ENCODE data around the gene FAM168A. TPM values are rescaled to one million over a fixed set of nuclear protein-coding genes. Genes with fewer than 3 reads are reported as not detected.
"Not testable (repeated sequence)": the region's sequence is repeated elsewhere in the genome, so short reads cannot be mapped to it uniquely, and the experiment has no call there.

FAM168A gene
- total RNA-seq, 1 donor from 2014 or later = 18.1 TPM

DNA sequence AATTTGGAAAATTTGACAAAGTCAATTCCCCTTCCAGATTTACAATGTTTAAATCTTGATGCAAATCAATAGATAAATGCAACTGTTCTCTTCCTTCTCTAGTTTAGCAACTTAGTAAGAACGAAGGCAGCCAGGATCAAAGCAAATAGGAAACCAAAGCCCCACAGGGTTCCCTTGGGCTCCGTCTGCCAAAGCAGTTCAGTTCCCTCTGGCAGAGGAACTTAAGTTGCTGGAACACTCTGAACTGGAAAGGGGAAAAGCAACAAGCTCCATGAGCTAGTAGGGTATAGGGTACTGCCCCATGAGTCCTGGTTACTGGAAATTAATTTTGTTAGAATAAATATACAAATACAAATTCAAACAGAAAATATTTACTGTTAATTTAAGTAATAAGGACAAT lies 130.4 kb downstream of the FAM168A start:
- no peak for DNase-seq

DNA sequence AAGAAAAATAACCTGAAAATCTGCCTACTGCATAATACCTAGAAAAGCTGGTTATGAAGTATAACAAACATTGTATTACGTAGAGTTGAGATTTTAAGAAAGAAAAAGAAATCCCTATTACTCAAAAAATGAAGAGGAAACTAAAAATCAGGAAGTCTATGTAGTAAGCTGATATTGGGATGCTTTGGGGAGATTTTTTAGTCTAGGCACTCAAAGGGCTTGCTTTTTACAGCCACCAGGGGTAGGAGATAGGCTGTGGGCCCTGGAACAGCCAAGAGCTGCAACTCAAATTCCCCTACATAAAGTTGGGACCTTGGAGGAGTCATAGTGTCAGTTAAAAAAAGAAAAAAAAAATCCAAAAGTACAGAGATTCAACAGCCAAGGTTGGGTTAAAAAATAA lies 131.3 kb downstream of the FAM168A start:
- DNase-seq = no peak

DNA sequence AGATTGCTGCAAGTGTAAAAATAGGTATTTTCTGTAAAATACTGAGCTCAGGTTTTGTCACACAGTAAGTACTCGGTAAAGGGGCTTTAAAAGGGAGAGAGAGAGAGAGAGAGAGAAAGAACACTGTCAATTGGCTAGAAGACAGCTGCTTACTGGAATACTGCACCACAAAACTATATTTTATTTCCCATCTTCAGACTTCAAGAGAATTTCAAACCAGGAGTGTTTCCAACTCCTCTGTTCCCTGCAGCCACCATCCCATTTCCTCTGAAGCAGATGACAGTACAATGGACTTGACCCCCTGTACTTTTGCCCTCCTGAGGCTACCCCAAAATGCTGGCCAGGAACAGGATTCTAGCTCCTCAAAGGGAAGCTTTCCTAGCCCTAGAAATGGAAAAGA lies 132.0 kb downstream of the FAM168A start:
- DNase-seq = no peak

DNA sequence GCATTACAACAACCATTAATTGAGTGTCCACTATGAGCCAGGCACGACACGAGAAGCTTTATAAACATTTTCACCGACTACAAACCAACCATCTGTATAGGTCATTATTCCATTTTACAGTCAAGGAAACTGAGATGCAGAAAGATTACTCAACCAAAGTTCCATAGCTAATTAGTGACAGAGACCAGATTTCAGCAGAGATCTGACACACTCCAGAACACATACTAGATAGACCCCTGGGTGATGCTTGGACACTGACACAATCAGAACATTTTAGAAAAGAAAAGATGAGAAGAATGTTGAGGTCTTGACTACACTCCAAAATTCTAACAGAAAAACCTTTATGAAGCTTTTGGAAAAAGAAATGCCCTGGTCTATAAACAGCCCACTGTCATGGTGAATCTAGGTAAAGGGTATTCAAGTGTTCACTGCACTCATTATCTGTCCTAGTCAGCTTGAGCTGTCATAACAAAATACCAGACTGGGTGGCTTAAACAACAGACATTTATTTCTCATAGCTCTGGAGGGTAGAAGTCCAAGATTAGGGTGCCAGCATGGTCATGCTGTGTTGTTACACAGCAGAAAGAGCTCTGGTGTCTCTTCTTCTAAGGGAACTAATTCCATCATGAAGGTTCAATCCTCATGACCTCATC lies 132.8 kb downstream of the FAM168A start:
- DNase-seq = no peak

DNA sequence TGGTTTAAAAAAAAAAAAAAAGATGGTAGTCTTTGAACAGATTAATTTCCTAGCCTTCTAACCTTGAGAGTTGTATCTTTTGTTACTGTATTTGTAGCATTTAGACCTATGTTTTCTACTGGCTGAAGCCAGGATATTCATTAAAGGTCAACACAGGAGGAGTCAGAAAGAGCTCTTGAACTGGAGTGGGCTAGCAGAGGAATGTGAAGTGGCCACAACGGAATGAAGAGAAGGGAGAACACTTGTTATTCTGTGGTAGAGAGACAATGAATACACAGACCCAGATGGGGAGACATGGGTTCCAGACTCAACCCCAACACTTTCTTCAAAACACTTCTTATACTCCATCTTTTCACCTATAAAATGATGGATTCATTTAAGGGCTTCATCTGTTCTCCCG lies 133.6 kb downstream of the FAM168A start:
- no peak for DNase-seq

DNA sequence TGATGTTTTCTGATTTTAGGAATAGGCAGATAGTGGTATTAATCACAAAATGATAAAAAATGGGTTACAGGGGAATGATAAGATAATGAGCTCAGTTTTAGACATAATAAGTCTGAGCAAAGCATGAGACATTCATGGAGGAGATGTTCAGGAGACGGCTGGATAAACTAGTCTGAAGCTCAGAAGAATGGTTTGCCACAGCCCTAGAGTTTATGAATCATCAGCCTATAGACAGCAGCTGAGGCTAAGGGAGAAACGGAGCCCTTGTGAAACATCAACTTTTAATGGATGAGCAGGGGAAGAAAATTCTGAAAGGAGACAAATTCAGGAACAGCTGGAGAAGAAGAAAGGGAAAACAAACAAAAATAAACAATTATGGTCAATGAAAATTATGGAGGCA lies 134.6 kb downstream of the FAM168A start:
- no peak for DNase-seq

DNA sequence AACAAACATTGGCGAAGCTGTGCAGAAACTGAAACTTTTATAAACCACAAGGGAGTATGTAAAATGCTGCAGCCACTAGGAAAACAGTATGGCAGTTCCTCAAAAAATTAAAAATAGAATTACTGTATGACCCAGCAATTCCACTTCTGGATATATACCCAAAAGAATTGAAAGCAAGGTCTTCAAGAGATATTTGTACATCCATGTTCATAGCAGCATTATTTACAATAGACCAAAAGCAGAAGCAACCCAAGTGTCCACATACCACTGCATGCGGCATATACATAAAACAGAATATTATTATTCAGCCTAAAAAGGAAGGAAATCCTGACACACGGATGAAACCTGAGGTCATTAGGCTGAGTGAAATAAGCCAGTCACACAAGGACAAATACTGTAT lies 135.9 kb downstream of the FAM168A start:
- peak; percentile 46 for DNase-seq

DNA sequence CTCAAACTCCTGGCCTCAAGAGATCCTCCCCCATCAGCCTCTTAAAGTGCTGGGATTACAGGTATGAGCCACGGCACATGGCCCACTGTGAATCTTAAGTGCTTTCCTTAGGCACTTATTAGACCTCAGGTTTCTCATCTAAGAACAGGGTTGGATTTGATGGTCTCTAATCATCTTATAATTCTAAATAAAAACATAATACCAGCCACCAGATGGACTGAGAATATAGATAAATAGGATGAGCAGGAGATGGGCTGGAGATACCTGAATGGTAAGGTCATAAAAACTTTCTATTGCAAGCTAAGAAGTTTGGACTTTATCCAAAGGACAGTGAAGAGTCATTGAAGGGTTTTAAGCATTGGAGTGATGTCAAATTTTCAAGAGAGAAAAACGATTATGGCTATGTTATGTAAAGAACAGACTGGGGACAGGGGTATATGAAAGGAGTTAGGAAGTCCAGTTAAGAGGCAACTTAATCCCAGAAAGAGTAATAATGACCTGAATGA lies 136.5 kb downstream of the FAM168A start:
- no peak for DNase-seq

DNA sequence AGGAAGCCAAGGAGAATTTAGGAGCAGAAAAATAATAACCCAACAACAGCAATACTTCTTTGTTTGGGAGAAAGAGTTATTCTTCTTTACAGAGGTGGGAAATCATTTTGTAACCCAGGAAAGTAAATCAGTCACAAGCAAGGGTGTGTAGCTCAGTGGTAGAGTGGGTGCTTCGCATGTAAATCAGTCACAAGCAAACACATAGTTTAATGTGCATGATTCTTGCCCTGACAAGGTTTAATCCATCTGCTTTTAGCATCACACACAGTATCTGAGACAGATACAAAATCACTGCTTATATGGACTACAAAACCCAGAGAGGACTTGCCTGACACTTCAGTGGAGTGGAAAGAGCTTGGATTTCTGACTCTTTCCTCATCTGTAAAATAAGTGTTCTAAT lies 139.7 kb downstream of the FAM168A start:
- no peak for DNase-seq

DNA sequence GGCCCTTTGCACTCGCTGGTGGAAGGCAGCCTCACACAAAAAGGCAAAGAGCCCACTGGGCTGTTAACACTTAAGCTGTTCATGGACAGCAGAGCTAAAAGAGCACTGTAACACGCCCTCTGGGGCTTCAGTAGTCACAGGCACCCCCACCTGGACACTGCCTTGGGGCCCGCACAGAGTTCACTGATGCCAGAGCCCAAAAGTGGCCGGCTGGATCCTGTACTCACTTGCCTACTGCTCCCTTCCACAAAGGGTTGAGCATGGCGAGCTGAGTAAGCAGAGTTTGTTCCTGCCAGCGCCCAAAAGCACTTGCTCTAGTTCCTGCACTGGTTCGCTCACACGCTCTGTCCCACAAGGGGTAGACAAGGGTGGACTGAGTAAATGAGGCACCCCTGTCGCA lies 142.9 kb downstream of the FAM168A start:
- no peak for DNase-seq

DNA sequence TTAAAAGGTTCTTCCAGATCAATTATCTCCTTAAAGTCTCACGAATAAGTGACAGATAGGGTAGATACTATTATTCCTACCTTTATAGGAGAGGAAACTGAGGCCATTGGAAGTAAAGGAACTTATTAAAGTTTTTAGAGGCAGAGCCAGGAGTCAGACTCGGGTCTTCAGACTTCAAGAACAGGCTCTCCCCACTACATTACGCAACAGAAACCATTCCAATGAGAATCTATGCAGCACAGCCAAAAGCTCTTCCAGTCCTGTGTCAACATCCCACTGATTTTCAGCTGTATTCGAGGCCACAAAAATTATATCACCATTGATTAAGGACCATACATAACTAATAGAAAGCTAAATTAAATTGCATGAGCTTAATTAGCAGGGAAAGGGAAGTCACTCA lies 144.3 kb downstream of the FAM168A start:
- DNase-seq = no peak

DNA sequence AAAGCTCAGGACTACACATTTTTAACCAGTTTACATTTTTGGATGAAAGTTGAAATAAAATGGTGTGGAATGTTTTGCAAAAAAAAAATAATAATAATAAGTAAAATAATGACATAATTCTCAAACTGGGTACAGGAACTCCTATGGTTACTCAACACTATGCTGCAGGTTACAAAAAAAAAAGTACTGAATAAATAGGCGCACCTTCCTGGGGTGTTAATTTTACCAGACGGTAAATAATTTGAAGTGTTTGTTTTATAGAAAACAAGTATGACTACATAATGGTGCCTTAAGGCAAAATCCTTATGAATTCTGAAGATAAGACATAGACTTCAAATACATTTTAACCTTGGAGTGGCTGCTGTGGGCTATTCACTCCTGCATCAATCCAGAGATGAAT lies 145.2 kb downstream of the FAM168A start:
- no peak for DNase-seq

DNA sequence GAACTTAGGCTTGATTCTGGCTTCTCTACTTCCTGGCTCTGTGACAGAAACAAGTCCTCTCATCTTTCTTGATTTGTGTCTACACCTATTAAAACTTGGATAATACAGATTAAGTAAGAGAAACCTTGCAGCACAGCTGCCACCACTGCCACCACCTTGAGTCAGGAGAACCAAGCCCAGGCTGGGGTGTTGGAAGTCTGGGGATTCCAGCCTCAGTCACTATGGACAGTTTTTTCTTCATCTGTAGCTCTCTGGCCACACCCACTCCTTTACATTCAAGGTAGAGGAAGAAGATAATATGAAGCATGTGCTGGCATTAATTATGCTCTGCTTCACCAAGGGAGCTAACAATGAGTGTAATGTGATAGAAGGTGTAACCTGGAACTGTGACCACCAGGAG lies 146.0 kb downstream of the FAM168A start:
- no peak for DNase-seq

DNA sequence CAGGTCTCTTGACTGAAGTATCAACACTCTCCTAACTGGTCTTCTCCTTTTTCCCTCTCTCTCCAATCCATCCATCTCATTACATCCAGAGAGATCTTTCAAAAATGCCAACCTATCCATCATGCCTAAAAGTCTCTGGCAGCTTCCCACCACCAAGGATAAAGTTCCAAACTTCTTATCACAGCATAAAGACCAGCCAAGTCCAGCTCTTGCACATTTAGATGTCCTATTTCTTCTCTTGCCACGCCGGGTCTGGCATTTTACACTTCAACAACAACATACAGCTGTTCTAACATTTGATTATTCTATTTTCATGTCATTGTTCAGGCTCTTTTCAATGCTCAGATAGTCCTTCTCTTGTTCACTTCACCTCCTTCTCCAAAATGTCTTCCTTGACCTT lies 151.1 kb downstream of the FAM168A start:
- no peak for DNase-seq

DNA sequence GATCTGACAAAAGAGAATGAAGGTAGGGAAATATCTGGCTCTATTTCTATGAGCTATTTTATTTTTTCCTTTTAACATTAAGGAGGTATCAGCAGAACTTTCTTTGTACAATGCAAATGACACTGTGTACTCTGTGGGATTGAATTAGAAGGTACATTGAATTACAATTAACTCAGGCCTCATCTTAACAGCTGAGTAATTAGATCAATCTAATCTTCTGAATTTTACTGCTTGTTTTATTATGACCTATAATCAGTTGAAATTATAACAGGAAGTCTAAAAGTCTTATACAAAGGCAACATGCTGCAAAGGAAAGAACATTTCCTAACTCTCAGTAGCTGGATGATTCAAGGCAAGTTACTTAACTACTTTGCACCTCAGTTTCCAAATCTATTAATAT lies 151.9 kb downstream of the FAM168A start:
- no peak for DNase-seq

DNA sequence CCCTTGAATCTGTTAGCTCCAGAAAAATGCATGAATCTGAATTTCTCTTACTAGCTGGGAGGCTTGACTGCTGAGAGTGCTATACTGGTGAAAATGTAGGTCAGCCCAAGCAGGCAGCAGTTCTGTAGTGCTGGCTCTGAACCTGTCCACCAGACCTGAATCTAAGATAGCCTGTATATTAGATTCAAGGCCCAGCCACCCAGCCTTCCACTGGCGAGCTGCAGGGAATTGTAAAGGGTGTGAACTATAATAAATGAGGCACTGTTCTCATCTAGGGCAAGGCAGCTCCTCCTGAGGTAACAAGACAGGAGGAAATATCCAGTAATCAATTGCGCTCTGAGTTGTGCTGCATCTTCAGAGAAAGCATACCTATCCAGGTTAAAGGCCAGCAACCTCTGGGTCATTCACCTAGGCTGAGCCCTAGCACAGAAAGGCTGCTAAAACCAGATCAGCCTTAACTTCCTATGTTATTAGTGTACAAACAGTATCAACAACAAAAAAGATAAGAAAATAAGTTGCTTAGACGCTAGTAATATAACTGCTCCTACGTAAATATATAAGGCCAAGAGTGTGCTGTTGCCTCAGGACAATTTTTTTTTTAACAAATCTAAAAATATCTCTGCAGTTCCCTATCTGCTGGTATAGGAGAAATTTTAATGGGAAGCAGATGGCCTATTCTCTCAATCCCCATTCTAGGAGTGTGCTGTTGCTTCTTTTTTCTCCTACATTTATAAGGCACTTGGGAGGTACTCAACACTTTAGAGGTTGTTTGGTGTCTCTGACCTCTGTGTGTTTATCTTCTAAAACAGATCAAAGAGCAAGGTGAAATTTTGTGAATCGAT lies 158.7 kb downstream of the FAM168A start:
- peak; percentile 37 for DNase-seq

DNA sequence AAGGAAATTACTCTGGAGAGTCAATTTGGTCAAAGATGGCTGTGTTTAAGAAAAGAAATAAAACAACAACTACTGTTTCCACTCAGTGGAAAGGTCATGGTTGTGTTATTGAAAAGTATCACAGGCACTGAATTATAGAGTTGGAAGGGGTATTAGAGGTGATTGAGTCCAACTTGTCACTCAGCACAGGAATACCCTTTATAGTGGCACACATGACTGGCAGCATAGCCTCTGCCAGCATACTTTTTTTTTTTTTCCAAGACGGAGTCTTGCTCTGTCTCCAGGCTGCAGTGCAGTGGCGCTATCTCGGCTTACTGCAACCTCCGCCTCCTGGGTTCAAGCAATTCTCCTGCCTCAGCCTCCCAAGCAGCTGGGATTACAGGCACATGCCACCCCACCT lies 161.1 kb downstream of the FAM168A start:
- not testable (repeated sequence) for DNase-seq

DNA sequence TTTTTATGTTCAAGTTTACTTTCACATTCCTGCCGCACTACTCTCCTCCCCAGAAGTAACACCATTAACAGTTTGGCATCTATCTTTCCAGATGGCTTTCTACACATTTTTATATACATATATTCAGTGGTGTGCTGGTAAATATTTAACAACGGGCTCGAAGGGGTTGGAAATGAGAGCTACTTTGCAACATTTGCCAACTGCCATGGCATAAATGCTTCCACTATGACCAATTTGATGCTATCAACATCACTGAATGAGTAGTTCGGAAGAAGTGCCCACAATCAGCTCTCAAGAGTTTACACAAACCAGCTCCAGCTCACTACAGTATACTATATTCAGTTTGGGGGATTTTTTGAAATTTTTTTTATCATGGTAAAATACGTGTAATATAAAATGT lies 166.5 kb downstream of the FAM168A start:
- DNase-seq = no peak

DNA sequence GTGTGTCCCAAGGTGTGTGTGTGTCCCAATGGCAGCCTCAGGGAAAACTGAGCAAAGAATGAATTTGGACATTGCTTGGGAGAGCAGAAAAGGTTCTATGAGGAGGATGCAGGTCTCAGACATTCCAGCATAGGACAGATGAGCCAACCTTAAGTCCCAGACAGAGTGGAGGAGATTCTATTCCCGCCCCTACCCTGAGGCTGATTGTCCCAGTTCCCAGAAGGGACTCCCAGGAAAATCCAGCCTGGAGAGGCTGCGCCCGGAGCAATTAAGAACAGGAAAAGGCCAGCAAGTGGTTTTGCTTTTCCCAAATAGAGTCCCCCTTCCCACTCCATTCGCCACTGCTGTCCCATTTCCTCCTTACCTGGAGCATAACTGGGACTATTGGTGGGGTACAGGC lies 167.6 kb downstream of the FAM168A start:
- no peak for DNase-seq

DNA sequence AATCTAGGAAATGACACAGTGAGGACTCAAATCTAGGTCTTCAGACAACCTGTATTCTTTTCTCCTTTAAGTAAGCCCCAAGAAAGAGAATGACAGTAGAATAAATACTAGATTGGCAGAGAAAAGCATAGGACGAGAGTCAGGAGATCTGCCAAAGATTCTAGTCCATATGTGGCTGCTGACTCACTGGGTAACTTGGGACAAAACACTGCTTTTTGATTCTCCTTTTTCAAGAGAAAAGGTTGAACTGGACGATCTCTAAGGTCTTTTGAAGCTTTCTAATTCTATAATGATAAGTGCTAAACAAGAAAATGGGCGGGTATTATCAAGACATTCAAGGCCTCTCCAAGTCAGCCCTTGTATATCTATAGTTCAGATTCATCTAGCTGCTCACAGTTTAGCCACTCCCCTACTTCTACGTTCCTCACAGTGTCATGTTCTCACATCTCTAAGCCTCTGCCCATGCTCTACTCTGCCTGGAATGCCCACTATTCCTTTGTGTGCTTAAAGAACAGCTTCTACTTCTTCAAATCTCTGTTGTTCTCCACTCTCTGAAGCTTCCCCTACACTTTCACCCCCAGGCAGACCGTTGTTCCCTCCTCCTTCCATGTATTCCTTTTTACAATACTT lies 168.7 kb downstream of the FAM168A start:
- DNase-seq = no peak

DNA sequence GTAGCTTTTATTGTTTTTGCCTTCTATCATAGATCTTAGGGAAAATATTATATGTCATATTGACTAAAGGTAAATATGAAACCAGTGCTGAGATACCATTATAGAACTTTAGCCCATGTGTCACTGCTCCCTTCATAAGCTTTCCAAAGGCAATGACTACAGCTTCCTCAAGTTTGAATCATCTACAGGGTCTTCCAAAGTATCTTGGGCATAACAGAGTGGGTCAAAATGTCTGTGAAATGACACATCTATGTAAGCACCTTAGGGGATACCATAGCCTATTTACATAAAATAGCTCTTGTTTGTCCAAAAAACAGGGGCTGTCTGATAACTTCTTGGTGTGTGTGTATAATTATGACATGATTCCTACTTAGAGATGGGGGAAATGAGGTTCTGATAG lies 169.2 kb downstream of the FAM168A start:
- no peak for DNase-seq

DNA sequence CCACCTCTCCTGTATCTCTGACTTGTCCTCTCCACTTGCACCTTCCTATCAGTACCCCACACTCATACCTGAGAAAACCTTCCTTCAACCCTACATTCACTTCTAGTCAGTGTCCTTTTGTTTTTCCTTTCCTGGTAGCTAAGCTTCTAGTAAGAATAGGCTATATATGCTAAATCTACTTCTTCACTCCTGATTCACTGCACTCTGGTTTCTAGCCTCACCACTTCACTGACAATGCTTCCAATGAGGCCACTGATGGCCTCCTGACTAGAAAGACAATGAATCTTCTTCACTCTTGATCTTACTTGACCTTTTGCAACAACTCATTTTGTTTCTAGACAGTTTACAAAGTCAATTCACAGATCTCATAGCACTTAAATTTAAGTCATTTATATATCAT lies 169.7 kb downstream of the FAM168A start:
- no peak for DNase-seq

DNA sequence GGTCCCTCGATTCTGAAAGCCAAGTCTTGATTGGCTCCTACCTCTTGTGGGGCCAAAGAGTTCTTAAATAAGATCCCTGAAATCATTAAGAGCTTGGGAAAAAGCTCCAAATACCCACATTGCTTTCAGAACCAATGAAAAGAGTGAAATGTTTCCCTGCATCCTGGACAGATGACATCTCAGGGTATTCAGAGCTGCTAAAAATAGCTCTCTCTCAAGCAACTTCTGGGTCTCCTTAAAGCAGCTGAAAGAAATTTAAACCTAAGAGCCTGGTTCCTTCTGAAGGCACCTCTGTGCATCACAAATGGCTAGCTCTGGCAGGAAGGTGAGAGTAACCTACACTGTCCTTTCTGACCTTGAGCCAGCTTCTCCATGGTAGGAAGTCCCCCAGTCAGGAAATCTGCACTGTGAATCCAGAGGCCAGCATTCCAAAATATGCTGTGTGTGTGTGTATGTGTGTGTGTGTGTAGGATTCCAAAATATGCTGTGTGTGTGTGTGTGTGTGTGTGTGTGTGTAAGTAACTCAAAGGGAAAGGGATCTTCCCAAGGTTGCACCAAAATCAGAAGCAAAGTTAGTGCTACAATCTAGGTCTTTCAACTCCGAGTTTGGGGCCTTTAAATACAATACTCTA lies 171.6 kb downstream of the FAM168A start:
- no peak for DNase-seq
